Germinal center (tissue), 1 donor: ENCODE data around the gene SVBP.

Experiments
- DNase-seq: peaks from one replicate; pipeline ENCODE4 v3.0.0; 2012; ENCODE audit warnings: mixed read lengths, low spot score

Gene SVBP

GRCh38 chr1:42806171-42806570 lies 11.0 kb downstream of the SVBP start:
- DNase-seq, result no peak

GRCh38 chr1:42801832-42802473 lies 15.2 kb downstream of the SVBP start:
- DNase-seq, result no peak

GRCh38 chr1:42797979-42798378 lies 19.2 kb downstream of the SVBP start:
- DNase-seq, result no peak

- no peak for DNase-seq
Observed at GRCh38 chr1:42797414-42797813, 19.8 kb downstream of the SVBP start.

GRCh38 chr1:42793824-42794223 lies 23.4 kb downstream of the SVBP start:
- DNase-seq, result no peak

GRCh38 chr1:42788021-42788420 lies 29.2 kb downstream of the SVBP start:
- DNase-seq, result no peak

- DNase-seq, result no peak
Observed at GRCh38 chr1:42786097-42786496, 31.1 kb downstream of the SVBP start.

- peak; percentile 13 for DNase-seq
Observed at GRCh38 chr1:42784946-42785693, 32.1 kb downstream of the SVBP start, which contains the start of gene TMEM269. TSS of gene TMEM269 (plus strand) at chr1:42784991. CDS start at chr1:42789894, 4,903 bp downstream.

GRCh38 chr1:42784547-42784945 lies 32.7 kb downstream of the SVBP start:
- no peak for DNase-seq

- DNase-seq, result no peak
Observed at GRCh38 chr1:42783092-42783491, 34.1 kb downstream of the SVBP start.

- no peak for DNase-seq
Observed at GRCh38 chr1:42780176-42780575, 37.0 kb downstream of the SVBP start.

- DNase-seq, result no peak
Observed at GRCh38 chr1:42779725-42780124, 37.5 kb downstream of the SVBP start.

GRCh38 chr1:42777852-42778251 lies 39.3 kb downstream of the SVBP start:
- DNase-seq, result peak; percentile 43

- DNase-seq, result no peak
Observed at GRCh38 chr1:42776502-42776901, 40.7 kb downstream of the SVBP start.

GRCh38 chr1:42774928-42775526 lies 42.2 kb downstream of the SVBP start:
- DNase-seq, result no peak

GRCh38 chr1:42773420-42773819 lies 43.8 kb downstream of the SVBP start:
- no peak for DNase-seq

GRCh38 chr1:42769811-42770210 lies 47.4 kb downstream of the SVBP start:
- no peak for DNase-seq

- DNase-seq, result no peak
Observed at GRCh38 chr1:42768172-42768571, 49.0 kb downstream of the SVBP start.

GRCh38 chr1:42767510-42768000 lies 49.6 kb downstream of the SVBP start:
- peak; percentile 16 for DNase-seq

- DNase-seq, result peak; percentile 96
Observed at GRCh38 chr1:42766741-42767509, 50.3 kb downstream of the SVBP start, which contains the start of the genes C1orf50 and P3H1. TSS of gene C1orf50 (plus strand) at chr1:42767249. CDS start at chr1:42767312, 63 bp downstream. TSS of gene P3H1 (minus strand) at chr1:42767028. CDS start at chr1:42766971, 57 bp downstream.

- peak; percentile 55 for DNase-seq
Observed at GRCh38 chr1:42765832-42766740, 51.1 kb downstream of the SVBP start.
